Fibroblast of skin of abdomen (primary cell): ENCODE data around the gene STK33.

ENCODE experiments used
- DNase-seq: peaks from one replicate; pipeline ENCODE4 v3.0.0-alpha.2; 2013

STK33 gene

GRCh38 chr11:8603696-8604077 is 9.7 kb upstream of the STK33 start:
- no peak for DNase-seq

- no peak for DNase-seq
Measured at GRCh38 chr11:8601376-8602133, 7.5 kb upstream of the STK33 start.

GRCh38 chr11:8598506-8598905 is 4.5 kb upstream of the STK33 start:
- DNase-seq: no peak

- DNase-seq: peak; percentile 64
Measured at GRCh38 chr11:8597182-8597581, 3.2 kb upstream of the STK33 start.

GRCh38 chr11:8596504-8597046 is 2.5 kb upstream of the STK33 start:
- no peak for DNase-seq

GRCh38 chr11:8593455-8593854 is 573 bp downstream of the STK33 start:
- no peak for DNase-seq

- no peak for DNase-seq
Measured at GRCh38 chr11:8587915-8588314, 6.1 kb downstream of the STK33 start.

GRCh38 chr11:8586805-8587204 is 7.2 kb downstream of the STK33 start:
- DNase-seq: no peak

- DNase-seq: no peak
Measured at GRCh38 chr11:8586184-8586583, 7.8 kb downstream of the STK33 start.

- no peak for DNase-seq
Measured at GRCh38 chr11:8584511-8584910, 9.5 kb downstream of the STK33 start.

- DNase-seq: peak; percentile 50
Measured at GRCh38 chr11:8584082-8584481, 9.9 kb downstream of the STK33 start.

GRCh38 chr11:8581300-8581699 is 12.7 kb downstream of the STK33 start:
- DNase-seq: no peak

- DNase-seq: no peak
Measured at GRCh38 chr11:8577791-8578581, 16.0 kb downstream of the STK33 start.

GRCh38 chr11:8574798-8575197 is 19.2 kb downstream of the STK33 start:
- no peak for DNase-seq

- no peak for DNase-seq
Measured at GRCh38 chr11:8573777-8574176, 20.3 kb downstream of the STK33 start.

GRCh38 chr11:8567602-8568198 is 26.3 kb downstream of the STK33 start:
- peak; percentile 51 for DNase-seq

- peak; percentile 48 for DNase-seq
Measured at GRCh38 chr11:8566613-8567210, 27.3 kb downstream of the STK33 start.

GRCh38 chr11:8564526-8564925 is 29.5 kb downstream of the STK33 start:
- no peak for DNase-seq

- DNase-seq: no peak
Measured at GRCh38 chr11:8561461-8561860, 32.6 kb downstream of the STK33 start.

- no peak for DNase-seq
Measured at GRCh38 chr11:8558436-8558835, 35.6 kb downstream of the STK33 start.

- no peak for DNase-seq
Measured at GRCh38 chr11:8545698-8546366, 48.2 kb downstream of the STK33 start.

GRCh38 chr11:8544807-8545206 is 49.2 kb downstream of the STK33 start:
- DNase-seq: no peak
